ENCODE measurements around the gene UBXN7.
"Not testable (repeated sequence)": the region's sequence is repeated elsewhere in the genome, so short reads cannot be mapped to it uniquely, and the experiment has no call there.

UBXN7 gene

DNA sequence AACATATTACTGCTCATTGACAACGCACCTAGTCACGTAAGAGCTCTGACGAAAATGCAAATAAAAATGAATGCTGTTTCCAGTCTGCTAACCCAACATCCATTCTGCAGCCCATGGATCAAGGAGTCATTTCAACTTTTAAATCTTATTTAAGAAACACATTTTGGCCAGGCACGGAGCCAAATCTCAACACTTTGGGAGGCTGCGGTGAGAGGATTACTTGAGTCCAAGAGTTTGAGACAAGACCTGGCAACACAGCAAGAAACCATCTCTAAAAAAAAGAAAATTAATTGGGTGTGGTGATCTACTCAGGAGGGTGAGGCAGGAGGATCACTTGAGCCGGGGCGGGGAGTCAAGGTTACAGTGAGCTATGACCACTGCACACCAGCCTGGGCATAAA lies 71.6 kb downstream of the UBXN7 start:
- Histone ChIP-seq H4K8ac (ENCODE audit: low read depth, low read length) (no peak overlapping the region), H3K36me3 (ENCODE audit: control insufficient read depth in 1 of 2, insufficient read depth in 2 of 2, low read length in 2 of 2) (peaks cover 14 to 30% of the 10 kb centered on the region in 2 experiments), H3K27me3 (ENCODE audit: insufficient read depth, low read length) (no peaks in the 10 kb centered on the region), H3K4me3 (ENCODE audit: low read depth, low read length) (no peak overlapping the region), H3K18ac (ENCODE audit: low read length) (no peak overlapping the region), H3K9ac (ENCODE audit: low read length) (no peak overlapping the region), H2BK5ac (ENCODE audit: low read depth, low read length, poor library complexity) (no peak overlapping the region), H3K4me1 (ENCODE audit: control insufficient read depth in 1 of 2, insufficient read depth in 2 of 2, low read length in 2 of 2) (no peaks in the 10 kb centered on the region), H3K4me2 (ENCODE audit: low read length) (no peak overlapping the region), H4K12ac (ENCODE audit: low read depth, low read length) (no peak overlapping the region), H3K27ac (ENCODE audit: low read depth, low read length) (no peak overlapping the region), H3K23ac (ENCODE audit: low read length) (no peak overlapping the region), H2AFZ (ENCODE audit: insufficient read depth, low read length, poor library complexity) (no peak overlapping the region), H3K4ac (ENCODE audit: low read depth, low read length) (no peak overlapping the region), H2AK5ac (ENCODE audit: low read length) (no peak overlapping the region), H3K14ac (ENCODE audit: low read length) (no peak overlapping the region), H4K91ac (ENCODE audit: low read depth, low read length) (no peak overlapping the region), H3K79me1 (ENCODE audit: low read length) (no peaks in the 10 kb centered on the region), H3K79me2 (ENCODE audit: control insufficient read depth, insufficient read depth, low read length, poor library complexity) (no peaks in the 10 kb centered on the region), H2BK120ac (ENCODE audit: insufficient read depth, low read length, poor library complexity) (no peak overlapping the region), H2BK12ac (ENCODE audit: low read length) (no peak overlapping the region), H3K9me3 (ENCODE audit: insufficient read depth, low read depth, low read length) (no peaks in the 10 kb centered on the region)
- no CpG with 5 or more reads among the region's 7 CpGs for WGBS (ENCODE audit: extremely low coverage, insufficient coverage, insufficient read length)
- DNase-seq: no peak

- not testable (repeated sequence) for H3K79me2 ChIP-seq (ENCODE audit: control insufficient read depth, insufficient read depth, low read length, poor library complexity); H3K4me3 ChIP-seq (ENCODE audit: low read depth, low read length); H4K12ac ChIP-seq (ENCODE audit: low read depth, low read length); H3K4me2 ChIP-seq (ENCODE audit: low read length); H2AFZ ChIP-seq (ENCODE audit: insufficient read depth, low read length, poor library complexity); DNase-seq; H4K8ac ChIP-seq (ENCODE audit: low read depth, low read length); H4K91ac ChIP-seq (ENCODE audit: low read depth, low read length); H3K79me1 ChIP-seq (ENCODE audit: low read length); H3K27ac ChIP-seq (ENCODE audit: low read depth, low read length); H3K27me3 ChIP-seq (ENCODE audit: insufficient read depth, low read length); H3K9me3 ChIP-seq (ENCODE audit: insufficient read depth, low read depth, low read length); H2BK12ac ChIP-seq (ENCODE audit: low read length); H3K9ac ChIP-seq (ENCODE audit: low read length); H2AK5ac ChIP-seq (ENCODE audit: low read length); H3K14ac ChIP-seq (ENCODE audit: low read length); H2BK120ac ChIP-seq (ENCODE audit: insufficient read depth, low read length, poor library complexity); H3K23ac ChIP-seq (ENCODE audit: low read length); H3K18ac ChIP-seq (ENCODE audit: low read length); H2BK5ac ChIP-seq (ENCODE audit: low read depth, low read length, poor library complexity); H3K4me1 ChIP-seq (ENCODE audit: control insufficient read depth in 1 of 2, insufficient read depth in 2 of 2, low read length in 2 of 2); H3K4ac ChIP-seq (ENCODE audit: low read depth, low read length)
- WGBS (ENCODE audit: extremely low coverage, insufficient coverage, insufficient read length): no CpG with 5 or more reads among the region's 4 CpGs
- H3K36me3 ChIP-seq (ENCODE audit: control insufficient read depth in 1 of 2, insufficient read depth in 2 of 2, low read length in 2 of 2): peaks cover 11 to 30% of the 10 kb centered on the region in 2 experiments
Measured at GRCh38 chr3:196358540-196358939, 73.7 kb downstream of the UBXN7 start.

DNA sequence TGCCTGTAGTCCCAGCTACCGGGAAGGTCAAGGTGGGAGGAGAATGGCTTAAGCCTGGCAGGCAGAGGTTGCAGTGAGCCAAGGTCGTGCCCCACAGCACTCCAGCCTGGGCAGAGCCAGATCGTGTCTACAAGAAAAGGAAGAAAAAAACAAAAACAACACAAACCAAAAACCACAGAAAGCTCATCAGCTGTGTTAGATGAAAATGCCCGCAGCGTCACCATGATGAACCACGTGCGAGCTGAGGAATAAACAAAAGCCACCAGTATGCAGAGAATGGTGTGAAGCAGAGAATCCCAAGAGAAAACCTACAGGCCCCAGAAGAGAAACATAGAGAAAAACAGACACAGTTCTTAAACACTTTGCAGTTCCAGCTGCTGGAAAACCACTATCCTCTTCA lies 74.3 kb downstream of the UBXN7 start:
- no peak for DNase-seq
- no peaks in the 10 kb centered on the region for H3K4me1 ChIP-seq (ENCODE audit: control insufficient read depth in 1 of 2, insufficient read depth in 2 of 2, low read length in 2 of 2)
- no peaks in the 10 kb centered on the region for H3K79me1 ChIP-seq (ENCODE audit: low read length)
- H3K4ac ChIP-seq (ENCODE audit: low read depth, low read length): no peak overlapping the region
- no peak overlapping the region for H4K91ac ChIP-seq (ENCODE audit: low read depth, low read length)
- no peak overlapping the region for H4K12ac ChIP-seq (ENCODE audit: low read depth, low read length)
- no CpG with 5 or more reads among the region's 7 CpGs for WGBS (ENCODE audit: extremely low coverage, insufficient coverage, insufficient read length)
- no peak overlapping the region for H2AFZ ChIP-seq (ENCODE audit: insufficient read depth, low read length, poor library complexity)
- no peak overlapping the region for H3K4me3 ChIP-seq (ENCODE audit: low read depth, low read length)
- no peak overlapping the region for H4K8ac ChIP-seq (ENCODE audit: low read depth, low read length)
- H3K27me3 ChIP-seq (ENCODE audit: insufficient read depth, low read length): no peaks in the 10 kb centered on the region
- no peaks in the 10 kb centered on the region for H3K9me3 ChIP-seq (ENCODE audit: insufficient read depth, low read depth, low read length)
- H2BK5ac ChIP-seq (ENCODE audit: low read depth, low read length, poor library complexity): no peak overlapping the region
- H2AK5ac ChIP-seq (ENCODE audit: low read length): no peak overlapping the region
- H2BK120ac ChIP-seq (ENCODE audit: insufficient read depth, low read length, poor library complexity): no peak overlapping the region
- H3K9ac ChIP-seq (ENCODE audit: low read length): no peak overlapping the region
- no peaks in the 10 kb centered on the region for H3K79me2 ChIP-seq (ENCODE audit: control insufficient read depth, insufficient read depth, low read length, poor library complexity)
- H3K27ac ChIP-seq (ENCODE audit: low read depth, low read length): no peak overlapping the region
- no peak overlapping the region for H3K18ac ChIP-seq (ENCODE audit: low read length)
- no peak overlapping the region for H3K23ac ChIP-seq (ENCODE audit: low read length)
- no peak overlapping the region for H2BK12ac ChIP-seq (ENCODE audit: low read length)
- peaks cover 10 to 25% of the 10 kb centered on the region in 2 experiments for H3K36me3 ChIP-seq (ENCODE audit: control insufficient read depth in 1 of 2, insufficient read depth in 2 of 2, low read length in 2 of 2)
- H3K4me2 ChIP-seq (ENCODE audit: low read length): no peak overlapping the region
- no peak overlapping the region for H3K14ac ChIP-seq (ENCODE audit: low read length)

GRCh38 chr3:196356556-196356955 lies 75.7 kb downstream of the UBXN7 start:
- Histone ChIP-seq H4K8ac (ENCODE audit: low read depth, low read length) (no peak overlapping the region), H3K27ac (ENCODE audit: low read depth, low read length) (no peak overlapping the region), H3K14ac (ENCODE audit: low read length) (no peak overlapping the region), H3K36me3 (ENCODE audit: control insufficient read depth in 1 of 2, insufficient read depth in 2 of 2, low read length in 2 of 2) (peaks cover 5 to 17% of the 10 kb centered on the region in 2 experiments), H4K12ac (ENCODE audit: low read depth, low read length) (no peak overlapping the region), H3K4me1 (ENCODE audit: control insufficient read depth in 1 of 2, insufficient read depth in 2 of 2, low read length in 2 of 2) (no peaks in the 10 kb centered on the region), H3K27me3 (ENCODE audit: insufficient read depth, low read length) (no peaks in the 10 kb centered on the region), H3K4me2 (ENCODE audit: low read length) (no peak overlapping the region), H3K4me3 (ENCODE audit: low read depth, low read length) (no peak overlapping the region), H3K9ac (ENCODE audit: low read length) (no peak overlapping the region), H2AFZ (ENCODE audit: insufficient read depth, low read length, poor library complexity) (no peak overlapping the region), H2AK5ac (ENCODE audit: low read length) (no peak overlapping the region), H2BK5ac (ENCODE audit: low read depth, low read length, poor library complexity) (no peak overlapping the region), H3K9me3 (ENCODE audit: insufficient read depth, low read depth, low read length) (no peaks in the 10 kb centered on the region), H3K18ac (ENCODE audit: low read length) (no peak overlapping the region), H4K91ac (ENCODE audit: low read depth, low read length) (no peak overlapping the region), H2BK12ac (ENCODE audit: low read length) (no peak overlapping the region), H3K4ac (ENCODE audit: low read depth, low read length) (no peak overlapping the region), H3K79me1 (ENCODE audit: low read length) (no peaks in the 10 kb centered on the region), H3K23ac (ENCODE audit: low read length) (no peak overlapping the region), H2BK120ac (ENCODE audit: insufficient read depth, low read length, poor library complexity) (no peak overlapping the region), H3K79me2 (ENCODE audit: control insufficient read depth, insufficient read depth, low read length, poor library complexity) (no peaks in the 10 kb centered on the region)
- WGBS (ENCODE audit: extremely low coverage, insufficient coverage, insufficient read length): no CpG with 5 or more reads among the region's 4 CpGs
- DNase-seq: no peak

Measured in trophoblast cell (in vitro differentiated cells and primary cell).